Mesenchymal stem cell (in vitro differentiated cells and primary cell): Measurements from ENCODE around the gene MAL.

Experiments used
- DNase-seq: peaks from one replicate; pipeline ENCODE4 v3.0.0-alpha.2; 2013
- H2AFZ ChIP-seq: one replicate; pipeline ENCODE4 v1.6.1; 2013; ENCODE audit warnings: low read depth, mild to moderate bottlenecking, control low read depth, inconsistent platforms, low read length, moderate library complexity
- H2AK5ac ChIP-seq: 2 replicates; pipeline ENCODE4 v1.6.1; 2013; ENCODE audit warnings: low read length, moderate library complexity, mild to moderate bottlenecking, inconsistent platforms; ENCODE audit not compliant: severe bottlenecking
- H2BK120ac ChIP-seq: one replicate; pipeline ENCODE4 v1.6.1; 2013; ENCODE audit warnings: low read depth, mild to moderate bottlenecking, inconsistent platforms, low read length, moderate library complexity
- H2BK12ac ChIP-seq, 2 experiments: one replicate each; pipeline ENCODE4 v1.6.1; 2013; ENCODE audit warnings: inconsistent platforms in 2 of 2, low read length in 2 of 2, mild to moderate bottlenecking in 2 of 2, moderate library complexity in 2 of 2, control low read depth in 1 of 2
- H2BK15ac ChIP-seq: one replicate; pipeline ENCODE4 v1.6.1; 2013; ENCODE audit warnings: mild to moderate bottlenecking, low read depth, inconsistent platforms; ENCODE audit not compliant: poor library complexity, severe bottlenecking
- H2BK5ac ChIP-seq: 2 replicates; pipeline ENCODE4 v1.6.1; 2013; ENCODE audit warnings: low read depth, mild to moderate bottlenecking, low read length, control low read depth, inconsistent platforms; ENCODE audit not compliant: poor library complexity, severe bottlenecking
- H3K14ac ChIP-seq, 2 experiments: one replicate each; pipeline ENCODE4 v1.6.1; 2013; ENCODE audit warnings: inconsistent platforms in 2 of 2, low read length in 2 of 2, control low read depth in 1 of 2, mild to moderate bottlenecking in 1 of 2, moderate library complexity in 1 of 2
- H3K18ac ChIP-seq, 2 experiments: one replicate each; pipeline ENCODE4 v1.6.1; 2013; ENCODE audit warnings: inconsistent platforms in 2 of 2, low read length in 2 of 2, control low read depth in 1 of 2, low read depth in 1 of 2, mild to moderate bottlenecking in 1 of 2
- H3K23ac ChIP-seq, 2 experiments: one replicate each; pipeline ENCODE4 v1.6.1; 2013; ENCODE audit warnings: inconsistent platforms in 2 of 2, low read length in 2 of 2, mild to moderate bottlenecking in 2 of 2, moderate library complexity in 2 of 2, control low read depth in 1 of 2
- H3K27ac ChIP-seq: 2 replicates; pipeline ENCODE4 v1.5.1; 2013; ENCODE audit warnings: mild to moderate bottlenecking, moderate library complexity, low read length, control low read depth, inconsistent platforms; ENCODE audit not compliant: poor library complexity, severe bottlenecking
- H3K27me3 ChIP-seq, 2 experiments: 2 replicates each; pipeline versions ENCODE4 v1.6.1 to v1.7.0; 2013; ENCODE audit warnings: low read length in 2 of 2, mild to moderate bottlenecking in 2 of 2, moderate library complexity in 2 of 2, control low read depth in 1 of 2, inconsistent platforms in 1 of 2; ENCODE audit not compliant: control insufficient read depth in 1 of 2, insufficient read depth in 1 of 2
- H3K36me3 ChIP-seq, 2 experiments: 2 replicates each; pipeline versions ENCODE4 v1.6.1 to v1.7.0; 2013; ENCODE audit warnings: low read length in 2 of 2, control low read depth in 1 of 2, inconsistent platforms in 1 of 2, low read depth in 1 of 2, mild to moderate bottlenecking in 1 of 2; ENCODE audit not compliant: insufficient read depth in 2 of 2, control insufficient read depth in 1 of 2
- H3K4ac ChIP-seq, 2 experiments: one replicate each; pipeline ENCODE4 v1.6.1; 2013; ENCODE audit warnings: inconsistent platforms in 2 of 2, low read length in 2 of 2, mild to moderate bottlenecking in 2 of 2, moderate library complexity in 2 of 2, control low read depth in 1 of 2, low read depth in 1 of 2
- H3K4me1 ChIP-seq: 2 replicates; pipeline ENCODE4 v1.6.1; 2013; ENCODE audit warnings: low read depth, low read length, control low read depth; ENCODE audit not compliant: control insufficient read depth, insufficient read depth
- H3K4me2 ChIP-seq: 2 replicates; pipeline ENCODE4 v1.6.1; 2013; ENCODE audit warnings: low read length, mild to moderate bottlenecking, inconsistent platforms; ENCODE audit not compliant: poor library complexity, severe bottlenecking
- H3K4me3 ChIP-seq, 2 experiments: 2 replicates each; pipeline versions ENCODE4 v1.5.1 to v1.7.0; 2013; ENCODE audit warnings: low read length in 2 of 2, mild to moderate bottlenecking in 2 of 2, control low read depth in 1 of 2, low read depth in 1 of 2; ENCODE audit not compliant: insufficient read depth in 1 of 2
- H3K79me1 ChIP-seq: replicated peaks from 2 replicates; pipeline ENCODE4 v1.6.1; 2013; ENCODE audit warnings: mild to moderate bottlenecking, control low read depth, low read length, inconsistent platforms; ENCODE audit not compliant: poor library complexity, severe bottlenecking
- H3K9ac ChIP-seq: 2 replicates; pipeline ENCODE4 v1.7.0; 2013; ENCODE audit warnings: mild to moderate bottlenecking, low read length, moderate library complexity
- H3K9me3 ChIP-seq: 2 replicates; pipeline ENCODE4 v1.7.0; 2013; ENCODE audit warnings: mild to moderate bottlenecking, low read length; ENCODE audit not compliant: control insufficient read depth
- H4K8ac ChIP-seq: one replicate; pipeline ENCODE4 v1.6.1; 2013; ENCODE audit warnings: inconsistent platforms, mild to moderate bottlenecking, low read length, moderate library complexity
- H4K91ac ChIP-seq: one replicate; pipeline ENCODE4 v1.6.1; 2013; ENCODE audit warnings: mild to moderate bottlenecking, low read length, inconsistent platforms
- WGBS: methylation state at CpG from one replicate; pipeline ENCODE4 v1.1.7; 2013; ENCODE audit warnings: mixed read lengths; 5-methylcytosine and 5-hydroxymethylcytosine counted together

MAL gene

GRCh38 chr2:94984964-94985575 is 40.4 kb upstream of the MAL start:
- H3K27ac ChIP-seq: no peak overlapping the region
- H3K4me2 ChIP-seq: no peak overlapping the region
- no peak overlapping the region for H2BK12ac ChIP-seq
- no peak overlapping the region for H2BK120ac ChIP-seq
- H3K9ac ChIP-seq: no peak overlapping the region
- H3K23ac ChIP-seq: no peak overlapping the region
- H3K4me3 ChIP-seq: no peak overlapping the region
- no peaks in the 10 kb centered on the region for H3K9me3 ChIP-seq
- 63% methylated on average over 9 of the region's 9 CpGs for WGBS
- H2AFZ ChIP-seq: no peak overlapping the region
- H2BK5ac ChIP-seq: no peak overlapping the region
- peaks cover 0 to 46% of the 10 kb centered on the region in 2 experiments for H3K27me3 ChIP-seq
- no peaks in the 10 kb centered on the region for H3K4me1 ChIP-seq
- H3K18ac ChIP-seq: no peak overlapping the region
- no peaks in the 10 kb centered on the region for H3K36me3 ChIP-seq
- no peak overlapping the region for H4K91ac ChIP-seq
- H3K14ac ChIP-seq: no peak overlapping the region
- no peaks in the 10 kb centered on the region for H3K79me1 ChIP-seq
- H2BK15ac ChIP-seq: no peak overlapping the region
- no peak overlapping the region for H4K8ac ChIP-seq
- no peak overlapping the region for H3K4ac ChIP-seq
- no peak for DNase-seq
- H2AK5ac ChIP-seq: no peak overlapping the region

DNA sequence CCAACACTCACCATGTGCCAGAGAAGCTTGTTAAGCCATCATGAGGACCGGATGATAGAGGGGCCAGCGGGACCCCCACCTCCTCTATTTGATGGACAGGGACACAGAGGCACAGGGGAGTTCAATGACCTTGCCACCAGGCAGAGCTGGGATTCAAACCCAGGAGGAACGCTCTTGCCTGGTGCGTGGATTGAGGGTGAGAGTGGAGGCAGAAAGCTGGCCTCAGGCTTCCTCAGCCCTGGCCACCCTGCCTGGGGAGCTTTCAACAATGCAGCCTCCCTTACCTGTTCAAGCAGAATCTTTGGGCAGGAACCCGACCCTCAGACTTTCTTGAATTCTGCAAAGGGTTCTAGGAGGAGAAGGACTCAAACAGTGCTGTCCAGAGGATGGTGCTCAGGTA is 39.9 kb upstream of the MAL start:
- Histone ChIP-seq H2BK5ac (no peak overlapping the region), H3K4me1 (no peaks in the 10 kb centered on the region), H2AK5ac (no peak overlapping the region), H2BK120ac (no peak overlapping the region), H3K14ac (no peak overlapping the region), H3K4me2 (no peak overlapping the region), H3K36me3 (no peaks in the 10 kb centered on the region), H2AFZ (no peak overlapping the region), H3K27me3 (peaks cover 0 to 52% of the 10 kb centered on the region in 2 experiments), H3K9me3 (no peaks in the 10 kb centered on the region), H2BK15ac (no peak overlapping the region), H3K79me1 (no peaks in the 10 kb centered on the region), H4K8ac (no peak overlapping the region), H3K27ac (no peak overlapping the region), H2BK12ac (no peak overlapping the region), H4K91ac (no peak overlapping the region), H3K18ac (no peak overlapping the region), H3K9ac (no peak overlapping the region), H3K4me3 (no peak overlapping the region), H3K23ac (no peak overlapping the region), H3K4ac (no peak overlapping the region)
- WGBS: 59% methylated on average over 5 of the region's 5 CpGs
- DNase-seq: no peak

- no peaks in the 10 kb centered on the region for H3K36me3 ChIP-seq
- H3K23ac ChIP-seq: no peak overlapping the region
- H3K79me1 ChIP-seq: no peaks in the 10 kb centered on the region
- H3K9ac ChIP-seq: no peak overlapping the region
- H2AK5ac ChIP-seq: no peak overlapping the region
- DNase-seq: no peak
- no peak overlapping the region for H2BK15ac ChIP-seq
- peaks cover 3 to 60% of the 10 kb centered on the region in 2 experiments for H3K27me3 ChIP-seq
- H2BK12ac ChIP-seq: no peak overlapping the region
- 42% methylated on average over 2 of the region's 3 CpGs for WGBS
- no peak overlapping the region for H2BK120ac ChIP-seq
- no peak overlapping the region for H3K4me2 ChIP-seq
- no peak overlapping the region for H4K8ac ChIP-seq
- no peak overlapping the region for H3K14ac ChIP-seq
- no peak overlapping the region for H3K4me3 ChIP-seq
- H2AFZ ChIP-seq: no peak overlapping the region
- no peak overlapping the region for H3K18ac ChIP-seq
- no peak overlapping the region for H3K27ac ChIP-seq
- no peaks in the 10 kb centered on the region for H3K9me3 ChIP-seq
- H2BK5ac ChIP-seq: no peak overlapping the region
- H4K91ac ChIP-seq: no peak overlapping the region
- H3K4ac ChIP-seq: no peak overlapping the region
- H3K4me1 ChIP-seq: no peaks in the 10 kb centered on the region
Measured at GRCh38 chr2:94986392-94986963, 39.0 kb upstream of the MAL start.

GRCh38 chr2:94987074-94988020 is 38.2 kb upstream of the MAL start:
- Histone ChIP-seq H2BK120ac (no peak overlapping the region), H3K9me3 (no peaks in the 10 kb centered on the region), H3K9ac (no peak overlapping the region), H3K23ac (no peak overlapping the region), H3K4me3 (no peak overlapping the region), H3K14ac (no peak overlapping the region), H3K27me3 (peaks cover 3 to 67% of the 10 kb centered on the region in 2 experiments), H3K4me2 (no peak overlapping the region), H3K4me1 (no peaks in the 10 kb centered on the region), H2BK5ac (no peak overlapping the region), H3K27ac (no peak overlapping the region), H3K36me3 (no peaks in the 10 kb centered on the region), H2AK5ac (no peak overlapping the region), H2BK15ac (no peak overlapping the region), H3K18ac (no peak overlapping the region), H2BK12ac (no peak overlapping the region), H4K91ac (no peak overlapping the region), H4K8ac (no peak overlapping the region), H3K79me1 (no peaks in the 10 kb centered on the region), H2AFZ (no peak overlapping the region), H3K4ac (no peak overlapping the region)
- 66% methylated on average over 14 of the region's 15 CpGs for WGBS
- DNase-seq: no peak
